ENCODE data around the gene NEAT1.
A peak's percentile ranks its signal among the peaks of the same experiment; 100 is the strongest.
"Not testable (repeated sequence)": the region's sequence is repeated elsewhere in the genome, so short reads cannot be mapped to it uniquely, and the experiment has no call there.

NEAT1 gene

GRCh38 chr11:65444314-65445051 lies 21.9 kb downstream of the NEAT1 start:
- peak overlapping the region; percentile 76 for H3K9ac ChIP-seq (ENCODE audit: low read length)
- H3K4me3 ChIP-seq (ENCODE audit: low read length) = peak overlapping the region; percentile 56
- peaks cover 80% of the 10 kb centered on the region for H3K4me1 ChIP-seq (ENCODE audit: control insufficient read depth, insufficient read depth, low read length)
- H3K27me3 ChIP-seq (replicated peaks; ENCODE audit: control insufficient read depth, insufficient read depth, low read length) = no peaks in the 10 kb centered on the region
- no peaks in the 10 kb centered on the region for H3K9me3 ChIP-seq (ENCODE audit: control insufficient read depth, low read length)
- DNase-seq (ENCODE audit: low read depth) = no peak
- peaks cover 54% of the 10 kb centered on the region for H3K36me3 ChIP-seq (ENCODE audit: control insufficient read depth, insufficient read depth, low read length, severe bottlenecking)

- H3K36me3 ChIP-seq (ENCODE audit: control insufficient read depth, insufficient read depth, low read length, severe bottlenecking) = peaks cover 47% of the 10 kb centered on the region
- peak; percentile 15 for DNase-seq (ENCODE audit: low read depth)
- no peaks in the 10 kb centered on the region for H3K9me3 ChIP-seq (ENCODE audit: control insufficient read depth, low read length)
- no peaks in the 10 kb centered on the region for H3K27me3 ChIP-seq (replicated peaks; ENCODE audit: control insufficient read depth, insufficient read depth, low read length)
- peaks cover 74% of the 10 kb centered on the region for H3K4me1 ChIP-seq (ENCODE audit: control insufficient read depth, insufficient read depth, low read length)
- H3K9ac ChIP-seq (ENCODE audit: low read length) = peak overlapping the region; percentile 76
- H3K4me3 ChIP-seq (ENCODE audit: low read length) = peak overlapping the region; percentile 56
Observed at GRCh38 chr11:65445101-65445603, 22.6 kb downstream of the NEAT1 start.

DNA sequence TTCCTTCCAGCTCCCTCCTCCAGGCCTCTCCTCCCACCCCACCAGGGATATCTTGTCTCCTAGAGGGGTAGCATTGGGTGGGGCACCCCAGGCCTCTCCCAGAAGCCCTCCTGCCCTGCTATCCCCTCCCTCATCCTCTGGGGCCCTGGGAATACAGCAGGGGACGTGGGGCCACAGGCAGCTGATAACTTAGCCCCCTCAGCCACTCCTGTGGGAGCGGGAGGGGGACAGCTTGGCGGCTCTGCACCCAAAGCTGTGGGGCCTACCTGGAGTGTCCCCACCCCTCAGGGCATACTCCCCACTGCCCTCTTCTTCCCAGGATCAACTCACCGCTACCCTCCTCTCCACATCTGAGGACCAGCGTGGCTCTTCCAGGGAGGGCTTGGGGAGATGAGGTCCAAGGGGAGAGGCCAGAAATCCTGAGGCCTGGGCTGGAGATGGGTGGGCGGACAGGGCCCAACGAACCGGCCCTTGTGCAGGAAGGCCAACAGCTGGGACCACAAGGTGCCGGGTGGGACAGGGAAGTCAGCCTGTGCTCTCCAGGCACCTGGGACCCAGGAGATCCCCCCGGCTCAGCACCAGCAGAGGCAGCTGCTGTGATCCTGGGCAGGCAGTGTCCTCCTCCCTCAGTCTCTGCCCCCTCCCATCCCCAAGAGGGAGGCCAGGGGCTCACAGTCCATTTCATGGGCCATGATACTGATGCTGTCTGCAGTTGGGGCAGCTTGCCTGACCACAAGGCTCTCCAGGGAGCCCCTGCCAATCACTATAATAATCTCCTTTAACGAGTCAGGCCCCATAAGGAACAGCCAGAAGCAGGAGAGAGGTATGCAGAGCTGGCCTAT lies 23.2 kb downstream of the NEAT1 start:
- Histone ChIP-seq H3K9ac (ENCODE audit: low read length) (peak overlapping the region; percentile 76), H3K9me3 (ENCODE audit: control insufficient read depth, low read length) (no peaks in the 10 kb centered on the region), H3K36me3 (ENCODE audit: control insufficient read depth, insufficient read depth, low read length, severe bottlenecking) (peaks cover 45% of the 10 kb centered on the region), H3K4me1 (ENCODE audit: control insufficient read depth, insufficient read depth, low read length) (peaks cover 71% of the 10 kb centered on the region), H3K4me3 (ENCODE audit: low read length) (peak overlapping the region; percentile 36), H3K27me3 (replicated peaks; ENCODE audit: control insufficient read depth, insufficient read depth, low read length) (no peaks in the 10 kb centered on the region)
- DNase-seq (ENCODE audit: low read depth) = peak; percentile 59

DNA sequence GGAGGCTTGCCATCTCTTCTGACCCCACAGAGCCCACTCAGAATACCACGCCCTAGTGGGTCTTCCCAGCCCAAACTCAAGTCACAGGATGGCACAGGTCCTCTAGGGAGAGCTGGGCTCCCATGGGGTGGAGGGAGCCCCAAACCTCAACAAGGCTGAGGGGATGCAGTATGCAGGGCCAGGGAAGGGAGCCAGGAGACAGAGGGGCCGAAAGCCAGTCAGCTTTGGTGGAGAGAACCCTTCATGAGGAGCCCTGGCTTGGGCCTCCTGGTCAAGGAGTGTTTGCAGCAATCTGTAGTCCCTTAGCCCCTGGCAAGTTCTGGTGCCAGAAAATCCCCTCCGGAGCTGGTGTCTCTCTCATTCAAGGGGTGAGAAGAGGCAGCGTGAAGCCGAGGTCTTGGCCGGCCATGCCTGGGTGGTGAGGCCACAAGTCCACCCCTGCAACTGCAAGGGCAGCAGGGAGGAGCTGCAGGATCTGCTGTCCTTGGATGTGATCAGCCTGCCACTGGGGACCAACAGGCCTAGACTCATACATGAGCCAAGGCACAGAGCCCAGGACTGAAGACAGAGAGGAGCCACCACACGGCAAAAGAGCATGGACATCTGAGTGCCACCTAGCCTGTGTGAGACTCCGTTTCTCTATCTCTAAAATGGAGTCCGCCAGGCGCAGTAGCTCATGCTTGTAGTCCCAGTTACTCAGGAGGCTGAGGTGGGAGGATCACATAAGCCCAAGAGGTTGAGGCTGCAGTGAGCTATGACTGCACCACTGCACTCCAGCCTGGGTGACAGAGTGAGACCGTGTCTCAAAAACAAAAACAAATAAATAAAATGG lies 24.1 kb downstream of the NEAT1 start:
- H3K9me3 ChIP-seq (ENCODE audit: control insufficient read depth, low read length) = no peaks in the 10 kb centered on the region
- peak overlapping the region; percentile 36 for H3K4me3 ChIP-seq (ENCODE audit: low read length)
- peak overlapping the region; percentile 76 for H3K9ac ChIP-seq (ENCODE audit: low read length)
- H3K27me3 ChIP-seq (replicated peaks; ENCODE audit: control insufficient read depth, insufficient read depth, low read length) = no peaks in the 10 kb centered on the region
- H3K4me1 ChIP-seq (ENCODE audit: control insufficient read depth, insufficient read depth, low read length) = peaks cover 68% of the 10 kb centered on the region
- peak; percentile 32 for DNase-seq (ENCODE audit: low read depth)
- H3K36me3 ChIP-seq (ENCODE audit: control insufficient read depth, insufficient read depth, low read length, severe bottlenecking) = peaks cover 45% of the 10 kb centered on the region

DNA sequence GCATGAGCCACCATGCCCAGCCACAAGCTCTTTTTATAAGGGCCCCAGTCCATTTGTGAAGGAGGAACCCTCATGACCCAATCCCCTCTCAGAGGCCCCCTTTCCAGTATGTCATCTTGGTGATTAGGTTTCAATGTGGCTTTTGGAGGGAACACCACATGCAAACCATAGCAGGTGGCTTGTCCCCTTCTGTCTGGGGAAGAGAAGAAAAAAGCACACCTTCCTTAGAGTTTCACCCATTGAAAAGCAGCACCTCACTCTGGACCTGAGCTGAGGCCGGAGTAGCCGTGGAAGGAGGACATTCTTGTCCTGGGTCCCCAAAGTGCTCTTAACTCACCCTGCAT lies 25.4 kb downstream of the NEAT1 start:
- DNase-seq (ENCODE audit: low read depth) = peak; percentile 22

GRCh38 chr11:65448418-65449105 lies 26.0 kb downstream of the NEAT1 start:
- peak; percentile 40 for DNase-seq (ENCODE audit: low read depth)
- H3K36me3 ChIP-seq (ENCODE audit: control insufficient read depth, insufficient read depth, low read length, severe bottlenecking) = peaks cover 37% of the 10 kb centered on the region
- H3K4me1 ChIP-seq (ENCODE audit: control insufficient read depth, insufficient read depth, low read length) = peaks cover 64% of the 10 kb centered on the region
- H3K9me3 ChIP-seq (ENCODE audit: control insufficient read depth, low read length) = no peaks in the 10 kb centered on the region
- H3K27me3 ChIP-seq (replicated peaks; ENCODE audit: control insufficient read depth, insufficient read depth, low read length) = no peaks in the 10 kb centered on the region
- peak overlapping the region; percentile 3 for H3K9ac ChIP-seq (ENCODE audit: low read length)
- H3K4me3 ChIP-seq (ENCODE audit: low read length) = no peak overlapping the region

More for the DNA sequence above, 25.4 kb downstream of the NEAT1 start:
- Histone ChIP-seq H3K9ac (ENCODE audit: low read length) (peak overlapping the region; percentile 3), H3K27me3 (replicated peaks; ENCODE audit: control insufficient read depth, insufficient read depth, low read length) (no peaks in the 10 kb centered on the region), H3K9me3 (ENCODE audit: control insufficient read depth, low read length) (no peaks in the 10 kb centered on the region), H3K4me1 (ENCODE audit: control insufficient read depth, insufficient read depth, low read length) (peaks cover 66% of the 10 kb centered on the region), H3K36me3 (ENCODE audit: control insufficient read depth, insufficient read depth, low read length, severe bottlenecking) (peaks cover 41% of the 10 kb centered on the region), H3K4me3 (ENCODE audit: low read length) (no peak overlapping the region)

- not testable (repeated sequence) for H3K36me3 ChIP-seq (ENCODE audit: control insufficient read depth, insufficient read depth, low read length, severe bottlenecking); H3K9ac ChIP-seq (ENCODE audit: low read length); H3K9me3 ChIP-seq (ENCODE audit: control insufficient read depth, low read length); H3K27me3 ChIP-seq (replicated peaks; ENCODE audit: control insufficient read depth, insufficient read depth, low read length); DNase-seq (ENCODE audit: low read depth); H3K4me3 ChIP-seq (ENCODE audit: low read length)
- H3K4me1 ChIP-seq (ENCODE audit: control insufficient read depth, insufficient read depth, low read length) = peaks cover 57% of the 10 kb centered on the region
Observed at GRCh38 chr11:65451301-65451700, 28.7 kb downstream of the NEAT1 start.

GRCh38 chr11:65452259-65452658 lies 29.7 kb downstream of the NEAT1 start:
- peaks cover 57% of the 10 kb centered on the region for H3K4me1 ChIP-seq (ENCODE audit: control insufficient read depth, insufficient read depth, low read length)
- H3K9ac ChIP-seq (ENCODE audit: low read length) = peak overlapping the region; percentile 31

GRCh38 chr11:65452806-65453490 lies 30.4 kb downstream of the NEAT1 start:
- no peaks in the 10 kb centered on the region for H3K27me3 ChIP-seq (replicated peaks; ENCODE audit: control insufficient read depth, insufficient read depth, low read length)
- DNase-seq (ENCODE audit: low read depth) = peak; percentile 91
- no peaks in the 10 kb centered on the region for H3K9me3 ChIP-seq (ENCODE audit: control insufficient read depth, low read length)
- peak overlapping the region; percentile 31 for H3K9ac ChIP-seq (ENCODE audit: low read length)
- H3K36me3 ChIP-seq (ENCODE audit: control insufficient read depth, insufficient read depth, low read length, severe bottlenecking) = no peaks in the 10 kb centered on the region
- H3K4me3 ChIP-seq (ENCODE audit: low read length) = no peak overlapping the region
- peaks cover 54% of the 10 kb centered on the region for H3K4me1 ChIP-seq (ENCODE audit: control insufficient read depth, insufficient read depth, low read length)

More at GRCh38 chr11:65452259-65452658, 29.7 kb downstream of the NEAT1 start:
- H3K4me3 ChIP-seq (ENCODE audit: low read length); H3K27me3 ChIP-seq (replicated peaks; ENCODE audit: control insufficient read depth, insufficient read depth, low read length); DNase-seq (ENCODE audit: low read depth); H3K9me3 ChIP-seq (ENCODE audit: control insufficient read depth, low read length); H3K36me3 ChIP-seq (ENCODE audit: control insufficient read depth, insufficient read depth, low read length, severe bottlenecking): not testable (repeated sequence)

GRCh38 chr11:65454311-65454695 lies 31.7 kb downstream of the NEAT1 start:
- Histone ChIP-seq H3K36me3 (ENCODE audit: control insufficient read depth, insufficient read depth, low read length, severe bottlenecking) (no peaks in the 10 kb centered on the region), H3K9ac (ENCODE audit: low read length) (peak overlapping the region; percentile 97), H3K27me3 (replicated peaks; ENCODE audit: control insufficient read depth, insufficient read depth, low read length) (no peaks in the 10 kb centered on the region), H3K9me3 (ENCODE audit: control insufficient read depth, low read length) (no peaks in the 10 kb centered on the region), H3K4me3 (ENCODE audit: low read length) (peak overlapping the region; percentile 84), H3K4me1 (ENCODE audit: control insufficient read depth, insufficient read depth, low read length) (peaks cover 45% of the 10 kb centered on the region)
- peak; percentile 36 for DNase-seq (ENCODE audit: low read depth)
